ENCODE measurements around the gene ARHGAP26. TPM values are rescaled to one million over a fixed set of nuclear protein-coding genes. Genes with fewer than 3 reads are reported as not detected.

Gene ARHGAP26
- polyA plus RNA-seq, 3 donors = 26.5 to 56.8 (median 28.7) TPM

GRCh38 chr5:142851731-142852130 lies 81.6 kb downstream of the ARHGAP26 start:
- whole genome bisulfite sequencing (ENCODE audit: insufficient coverage) = 97% methylated on average over 4 of the region's 4 CpGs
- H3K79me2 ChIP-seq (ENCODE audit: insufficient read depth, low read length) = peaks cover 100% of the 10 kb centered on the region
- H3K4me2 ChIP-seq (replicated peaks; ENCODE audit: extremely low read depth, low read length, poor library complexity, severe bottlenecking) = no peak overlapping the region
- peaks cover 33% of the 10 kb centered on the region in 2 donors for H3K4me1 ChIP-seq (ENCODE audit: control insufficient read depth in 1 of 2, insufficient read depth in 2 of 2, low read length in 2 of 2)
- no peak for TF ChIP-seq CTCF (IDR thresholded peaks at IDR 0.05)
- peak overlapping the region in 3 of 7 donors; percentile 15 to 42 (median 32) for H3K27ac Mint-ChIP-seq
- no peak overlapping the region for H3K27ac ChIP-seq (ENCODE audit: low read depth in 1 of 2, low read length in 2 of 2)
- peaks cover 64% of the 10 kb centered on the region for H3K4me1 Mint-ChIP-seq
- H3K36me3 ChIP-seq (replicated peaks in 1 of 2; ENCODE audit: control insufficient read depth in 1 of 2, insufficient read depth in 2 of 2, low read length in 2 of 2) = no peaks in the 10 kb centered on the region
- peaks cover 100% of the 10 kb centered on the region for H4K20me1 ChIP-seq (ENCODE audit: insufficient read depth, low read length)
- no peaks in the 10 kb centered on the region for H3K9me3 ChIP-seq (replicated peaks in 1 of 2; ENCODE audit: control insufficient read depth in 1 of 2, insufficient read depth in 1 of 2, low read length in 2 of 2)
- no peak for DNase-seq
- no peaks in the 10 kb centered on the region for H3K9me3 Mint-ChIP-seq
- H3K9ac ChIP-seq (ENCODE audit: insufficient read depth, low read length, poor library complexity, severe bottlenecking) = no peak overlapping the region
- intact Hi-C loops (cut with micrococcal nuclease) = no loop called here
- peaks cover 24% of the 10 kb centered on the region in 2 donors for H3K36me3 Mint-ChIP-seq
- no peak overlapping the region for H2AFZ ChIP-seq (ENCODE audit: insufficient read depth, low read depth, low read length, poor library complexity, severe bottlenecking)
- H3K4me3 Mint-ChIP-seq = no peak overlapping the region
- peaks cover 0 to 3% (median 0%) of the 10 kb centered on the region in 3 donors for H3K27me3 Mint-ChIP-seq (ENCODE audit: low read depth in 3 of 3)
- no peak overlapping the region for H3K4me3 ChIP-seq (replicated peaks in 1 of 3; ENCODE audit: low read depth in 2 of 3, low read length in 3 of 3)
- no peaks in the 10 kb centered on the region for H3K27me3 ChIP-seq (ENCODE audit: control insufficient read depth in 2 of 2, insufficient read depth in 2 of 2, low read length in 2 of 2)

- peaks cover 64% of the 10 kb centered on the region for H3K4me1 Mint-ChIP-seq
- DNase-seq = no peak
- H3K27me3 ChIP-seq (ENCODE audit: control insufficient read depth in 2 of 2, insufficient read depth in 2 of 2, low read length in 2 of 2) = no peaks in the 10 kb centered on the region
- H3K27me3 Mint-ChIP-seq (ENCODE audit: low read depth in 3 of 3) = peaks cover 0 to 3% (median 0%) of the 10 kb centered on the region in 3 donors
- H2AFZ ChIP-seq (ENCODE audit: insufficient read depth, low read depth, low read length, poor library complexity, severe bottlenecking) = no peak overlapping the region
- no peak overlapping the region for H3K4me3 Mint-ChIP-seq
- no peak overlapping the region for H3K4me3 ChIP-seq (replicated peaks in 1 of 3; ENCODE audit: low read depth in 2 of 3, low read length in 3 of 3)
- H3K27ac ChIP-seq (ENCODE audit: low read depth in 1 of 2, low read length in 2 of 2) = no peak overlapping the region
- H3K9ac ChIP-seq (ENCODE audit: insufficient read depth, low read length, poor library complexity, severe bottlenecking) = no peak overlapping the region
- H3K79me2 ChIP-seq (ENCODE audit: insufficient read depth, low read length) = peaks cover 100% of the 10 kb centered on the region
- H3K4me1 ChIP-seq (ENCODE audit: control insufficient read depth in 1 of 2, insufficient read depth in 2 of 2, low read length in 2 of 2) = peaks cover 24 to 25% of the 10 kb centered on the region in 2 donors
- 98% methylated on average over 6 of the region's 8 CpGs for WGBS (ENCODE audit: insufficient coverage)
- no peaks in the 10 kb centered on the region for H3K36me3 ChIP-seq (replicated peaks in 1 of 2; ENCODE audit: control insufficient read depth in 1 of 2, insufficient read depth in 2 of 2, low read length in 2 of 2)
- intact Hi-C loops (cut with micrococcal nuclease) = no loop called here
- H3K27ac Mint-ChIP-seq = peak overlapping the region in 3 of 7 donors; percentile 11 to 25 (median 16)
- no peaks in the 10 kb centered on the region for H3K9me3 ChIP-seq (replicated peaks in 1 of 2; ENCODE audit: control insufficient read depth in 1 of 2, insufficient read depth in 1 of 2, low read length in 2 of 2)
- peaks cover 19 to 23% of the 10 kb centered on the region in 2 donors for H3K36me3 Mint-ChIP-seq
- H3K9me3 Mint-ChIP-seq = no peaks in the 10 kb centered on the region
- no peak overlapping the region for H3K4me2 ChIP-seq (replicated peaks; ENCODE audit: extremely low read depth, low read length, poor library complexity, severe bottlenecking)
- TF ChIP-seq CTCF (IDR thresholded peaks at IDR 0.05) = no peak
- peaks cover 100% of the 10 kb centered on the region for H4K20me1 ChIP-seq (ENCODE audit: insufficient read depth, low read length)
Observed at GRCh38 chr5:142852416-142853198, 82.4 kb downstream of the ARHGAP26 start.
